WERI-Rb-1 (cell line): ENCODE data around the gene CENPP.

Source experiments
- DNase-seq: peaks from one replicate; pipeline ENCODE4 v3.0.0-alpha.2; 2020
- H3K27ac ChIP-seq: fragments of 250-450 bp; sonication (Bioruptor Pico); 2 replicates; pipeline ENCODE4 v1.5.1; 2020; ENCODE audit warnings: mild to moderate bottlenecking, moderate library complexity
- H3K27me3 ChIP-seq: fragments of 250-450 bp; sonication (Bioruptor Pico); 2 replicates; pipeline ENCODE4 v1.5.1; 2021; ENCODE audit warnings: mild to moderate bottlenecking, low read depth, moderate library complexity; ENCODE audit not compliant: insufficient read depth, severe bottlenecking
- H3K36me3 ChIP-seq: fragments of 250-450 bp; sonication (Bioruptor Pico); 2 replicates; pipeline ENCODE4 v1.5.1; 2020; ENCODE audit warnings: mild to moderate bottlenecking, moderate library complexity
- H3K4me3 ChIP-seq: 2 replicates; pipeline ENCODE4 v1.5.1; 2011; ENCODE audit warnings: low read depth, mild to moderate bottlenecking, control low read depth, low read length
- H3K9me3 ChIP-seq: fragments of 250-450 bp; sonication (Bioruptor Pico); 2 replicates; pipeline ENCODE4 v1.5.1; 2021; ENCODE audit warnings: mild to moderate bottlenecking, moderate library complexity; ENCODE audit not compliant: severe bottlenecking
- TF ChIP-seq, protein P1 (sequence below): IDR thresholded peaks from 2 replicates; pipeline ENCODE4 v1.5.1; 2011; ENCODE audit warnings: low read depth, mild to moderate bottlenecking, control low read depth, inconsistent platforms, low read length

Gene CENPP

DNA sequence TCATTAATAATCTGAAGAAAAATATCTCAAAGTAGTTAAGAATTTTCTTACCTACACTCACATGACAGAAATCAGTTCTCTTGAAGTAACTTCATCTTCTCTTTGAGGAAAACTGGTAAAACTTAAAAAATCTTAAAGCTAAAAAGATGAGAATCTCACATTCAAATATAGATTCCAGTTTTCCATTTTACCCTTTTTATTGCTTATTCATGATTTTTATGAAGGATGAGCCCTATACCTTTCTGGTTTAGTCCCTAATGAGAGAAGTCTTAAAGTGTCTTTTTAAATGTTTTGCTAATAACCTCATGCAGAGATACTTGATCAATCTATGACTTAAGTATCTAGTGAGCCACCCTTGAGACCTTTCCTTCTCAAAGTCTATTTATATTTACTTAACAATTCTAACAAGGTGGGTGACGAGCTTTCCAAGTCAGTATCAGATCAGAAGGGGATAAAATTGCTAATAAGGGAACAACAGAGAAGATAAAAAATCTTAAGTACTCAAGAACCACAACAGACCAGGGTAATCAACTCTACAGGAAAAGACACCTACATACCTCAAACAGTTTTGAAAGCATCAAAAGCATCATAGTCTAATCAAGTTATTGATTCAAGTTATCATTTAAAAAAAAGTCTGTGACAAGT, 34.8 kb upstream of the CENPP start:
- TF ChIP-seq, protein P1, sequence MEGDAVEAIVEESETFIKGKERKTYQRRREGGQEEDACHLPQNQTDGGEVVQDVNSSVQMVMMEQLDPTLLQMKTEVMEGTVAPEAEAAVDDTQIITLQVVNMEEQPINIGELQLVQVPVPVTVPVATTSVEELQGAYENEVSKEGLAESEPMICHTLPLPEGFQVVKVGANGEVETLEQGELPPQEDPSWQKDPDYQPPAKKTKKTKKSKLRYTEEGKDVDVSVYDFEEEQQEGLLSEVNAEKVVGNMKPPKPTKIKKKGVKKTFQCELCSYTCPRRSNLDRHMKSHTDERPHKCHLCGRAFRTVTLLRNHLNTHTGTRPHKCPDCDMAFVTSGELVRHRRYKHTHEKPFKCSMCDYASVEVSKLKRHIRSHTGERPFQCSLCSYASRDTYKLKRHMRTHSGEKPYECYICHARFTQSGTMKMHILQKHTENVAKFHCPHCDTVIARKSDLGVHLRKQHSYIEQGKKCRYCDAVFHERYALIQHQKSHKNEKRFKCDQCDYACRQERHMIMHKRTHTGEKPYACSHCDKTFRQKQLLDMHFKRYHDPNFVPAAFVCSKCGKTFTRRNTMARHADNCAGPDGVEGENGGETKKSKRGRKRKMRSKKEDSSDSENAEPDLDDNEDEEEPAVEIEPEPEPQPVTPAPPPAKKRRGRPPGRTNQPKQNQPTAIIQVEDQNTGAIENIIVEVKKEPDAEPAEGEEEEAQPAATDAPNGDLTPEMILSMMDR: no peak
- H3K9me3 ChIP-seq: no peaks in the 10 kb centered on the region

DNA sequence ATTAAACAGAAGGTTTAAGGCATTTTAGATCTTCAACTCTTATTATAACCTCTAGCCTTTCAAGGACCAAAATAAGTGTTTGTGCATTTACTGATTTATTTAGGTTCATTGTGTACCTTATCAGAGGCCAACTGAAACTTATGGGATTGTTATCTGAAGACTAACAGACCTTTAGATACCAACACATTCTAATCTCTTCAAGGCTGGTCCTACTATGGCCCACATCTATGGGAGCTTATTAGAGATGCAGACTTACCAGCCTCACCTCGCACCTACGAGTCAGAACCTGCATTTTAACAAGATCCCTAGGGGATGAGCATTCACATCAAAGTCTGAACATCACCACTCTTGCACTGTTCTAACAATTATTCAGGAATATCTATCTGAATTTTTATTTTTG, 34.2 kb upstream of the CENPP start:
- DNase-seq: no peak
- TF ChIP-seq, protein P1: no peak
- Histone ChIP-seq H3K27me3 (no peaks in the 10 kb centered on the region), H3K9me3 (no peaks in the 10 kb centered on the region), H3K36me3 (peaks cover 46% of the 10 kb centered on the region), H3K4me3 (no peak overlapping the region), H3K27ac (no peak overlapping the region)

More for the DNA sequence above, 34.8 kb upstream of the CENPP start:
- H3K27ac ChIP-seq: no peak overlapping the region
- no peak for DNase-seq
- no peaks in the 10 kb centered on the region for H3K27me3 ChIP-seq
- H3K36me3 ChIP-seq: peaks cover 53% of the 10 kb centered on the region
- H3K4me3 ChIP-seq: no peak overlapping the region

DNA sequence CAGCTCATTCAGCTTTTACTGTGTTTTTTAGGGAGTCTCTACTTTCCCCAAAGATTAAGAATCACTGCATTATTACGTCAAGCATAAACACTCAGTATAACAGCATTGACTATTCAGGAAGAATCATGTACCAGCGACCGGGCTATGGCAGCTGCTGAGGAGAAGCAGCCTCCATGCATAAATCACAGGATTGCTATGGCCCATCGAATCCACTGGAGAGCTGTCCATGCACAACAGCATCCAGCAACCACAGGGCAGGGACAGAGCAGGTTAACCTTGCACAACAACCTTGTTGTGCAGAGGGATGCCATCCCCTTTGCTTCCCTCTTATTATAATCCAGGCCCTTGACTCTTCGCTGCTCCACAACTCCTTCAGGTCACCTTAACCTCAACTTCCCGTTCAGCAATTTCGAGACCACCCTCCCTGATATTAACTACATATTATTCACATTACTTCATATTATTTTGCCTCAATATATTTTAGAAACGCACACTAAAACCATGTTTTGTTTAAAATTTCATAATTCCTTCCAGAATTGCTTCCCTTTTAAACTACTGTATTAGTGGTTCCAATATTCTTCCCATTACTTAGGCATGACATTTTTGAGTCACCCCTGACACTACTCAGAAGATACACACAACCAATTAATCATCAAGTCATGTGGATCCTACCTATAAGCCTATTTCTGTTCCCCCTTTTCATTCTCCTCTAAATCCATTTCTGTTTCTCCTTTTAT, 33.2 kb upstream of the CENPP start:
- Histone ChIP-seq H3K27ac (peak overlapping the region; percentile 92), H3K9me3 (no peaks in the 10 kb centered on the region), H3K4me3 (peak overlapping the region; percentile 89), H3K27me3 (no peaks in the 10 kb centered on the region), H3K36me3 (peaks cover 47% of the 10 kb centered on the region)
- DNase-seq: no peak
- TF ChIP-seq, protein P1: no peak

DNA sequence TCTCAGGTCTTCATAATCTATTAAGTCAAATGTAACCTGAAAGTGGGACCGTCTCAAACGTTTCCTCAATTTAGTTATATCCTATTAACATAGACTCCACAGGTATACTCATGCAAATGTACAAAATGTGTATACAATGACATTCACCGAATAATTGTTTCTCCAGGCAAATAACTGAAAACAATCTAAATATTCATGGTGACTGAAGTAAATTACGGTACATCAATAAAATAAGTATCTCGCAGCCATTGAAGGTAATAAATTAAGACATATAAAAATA, 32.7 kb upstream of the CENPP start:
- peaks cover 47% of the 10 kb centered on the region for H3K36me3 ChIP-seq
- no peaks in the 10 kb centered on the region for H3K9me3 ChIP-seq
- TF ChIP-seq, protein P1: no peak
- peak overlapping the region; percentile 92 for H3K27ac ChIP-seq
- H3K27me3 ChIP-seq: no peaks in the 10 kb centered on the region
- H3K4me3 ChIP-seq: peak overlapping the region; percentile 89
- no peak for DNase-seq

DNA sequence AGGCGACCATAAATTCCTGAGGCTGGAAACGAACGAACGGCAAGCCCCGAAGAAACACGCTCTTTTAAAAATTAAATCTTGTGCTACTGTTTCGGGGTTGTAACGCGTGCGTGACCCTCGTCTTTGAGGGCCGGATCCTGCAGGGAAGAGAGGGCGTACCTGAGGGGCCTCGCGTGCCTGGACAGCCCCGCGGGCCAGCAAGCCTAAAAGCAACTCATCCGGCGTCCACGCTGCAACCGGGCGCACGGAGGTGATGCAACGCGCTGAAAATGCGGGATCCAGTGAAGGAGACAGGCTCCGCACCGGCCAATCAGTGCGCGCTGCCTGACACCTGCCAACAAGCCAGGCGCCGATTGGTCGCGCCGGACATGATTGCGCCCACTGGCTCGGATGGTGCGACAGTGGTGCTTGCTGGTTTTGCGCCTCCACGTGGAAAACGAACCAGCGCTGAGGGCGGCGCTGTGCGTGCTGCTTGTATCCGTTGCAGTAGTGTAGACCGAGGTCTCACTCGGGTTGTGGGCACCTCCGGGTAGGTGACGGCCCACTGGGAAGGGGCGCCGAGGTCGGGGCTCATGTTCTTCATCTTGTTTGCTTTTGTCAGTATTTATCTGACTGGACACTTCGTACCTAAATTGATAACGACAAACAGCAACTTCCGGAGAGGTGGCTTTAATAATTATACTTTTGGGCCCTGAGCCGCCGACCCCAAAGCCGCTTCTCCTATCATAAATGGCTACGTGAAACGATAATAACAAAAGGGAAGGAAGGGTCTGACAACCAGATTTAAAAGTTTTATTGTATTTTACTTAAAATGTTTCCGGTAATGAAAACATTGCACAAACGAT, 32.1 kb upstream of the CENPP start, which contains the start of gene IARS1:
TSS of gene IARS1 (minus strand) at position 246 of the 845 bp plus-strand sequence. CDS start 4,278 bp downstream, outside the sequence.
- H3K27me3 ChIP-seq: no peaks in the 10 kb centered on the region
- H3K36me3 ChIP-seq: peaks cover 47% of the 10 kb centered on the region
- H3K9me3 ChIP-seq: no peaks in the 10 kb centered on the region
- DNase-seq: peak; percentile 98
- TF ChIP-seq, protein P1: peak; percentile 58
- H3K4me3 ChIP-seq: peak within 1 kb of the TSS; percentile 89
- peak within 1 kb of the TSS; percentile 92 for H3K27ac ChIP-seq
